HG03460 (cell line): ENCODE data around the gene SKIDA1.

Experiments used
- ATAC-seq: cut with Tn5 transposase; IDR thresholded peaks from one replicate; pipeline ENCODE4 v1.9.1; 2021; ENCODE audit not compliant: unreplicated experiment

Gene SKIDA1

DNA sequence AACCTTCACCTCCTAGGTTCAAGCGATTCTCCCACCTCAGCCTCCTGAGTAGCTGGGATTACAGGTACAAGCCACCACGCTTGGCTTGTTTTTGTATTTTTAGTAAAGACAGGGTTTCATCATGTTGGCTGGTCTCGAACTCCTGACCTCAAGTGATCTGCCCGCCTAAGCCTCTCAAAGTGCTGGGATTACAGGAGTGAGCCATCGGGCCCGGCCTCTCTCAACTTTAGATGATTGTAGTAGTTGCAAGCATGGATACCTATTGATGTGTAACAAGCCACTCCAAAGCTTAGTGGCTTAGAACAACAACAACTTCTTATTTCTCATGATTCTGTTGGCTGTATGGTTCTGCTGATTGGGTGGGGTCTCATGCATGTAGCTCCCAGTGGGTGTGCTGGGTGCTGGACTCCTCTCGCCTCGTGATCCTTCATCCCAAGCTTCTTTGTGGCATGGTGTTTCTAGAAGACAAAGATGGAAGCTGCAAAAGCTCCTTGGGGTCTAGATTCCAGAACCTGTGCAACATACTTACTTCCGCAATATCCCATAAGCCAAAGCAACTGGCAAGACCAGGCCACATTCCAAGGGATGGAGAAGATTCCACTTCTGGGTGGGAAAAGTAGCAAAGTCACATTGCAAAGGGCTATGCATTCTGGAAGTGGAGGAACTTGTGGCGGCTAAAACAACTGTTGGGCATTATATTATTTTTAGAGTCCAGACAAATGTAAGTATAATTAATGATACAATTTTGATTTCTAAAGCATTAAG lies 37.9 kb downstream of the SKIDA1 start:
- no peak for ATAC-seq

DNA sequence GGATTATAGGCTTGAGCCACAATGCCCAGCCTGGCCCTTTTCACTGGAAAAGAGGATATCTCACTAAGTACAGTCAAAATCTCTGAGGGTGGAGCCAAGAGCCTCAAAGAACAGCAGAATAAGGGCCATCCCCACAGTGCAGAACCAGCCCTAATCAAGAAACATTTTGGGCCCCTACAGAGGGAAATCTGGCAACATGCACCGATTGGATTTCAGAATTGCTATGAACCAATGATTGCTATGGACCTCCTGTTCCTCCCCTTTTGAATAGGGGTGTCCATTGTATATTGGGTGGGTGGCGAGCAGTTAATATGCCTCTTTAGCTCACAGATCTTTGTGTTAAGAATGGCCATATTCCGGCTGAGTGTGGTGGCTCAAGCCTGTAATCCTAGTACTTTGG lies 42.7 kb downstream of the SKIDA1 start:
- no peak for ATAC-seq

GRCh38 chr10:21481407-21481806 lies 44.1 kb downstream of the SKIDA1 start:
- no peak for ATAC-seq

- ATAC-seq, result no peak
Measured at GRCh38 chr10:21479570-21480315, 45.7 kb downstream of the SKIDA1 start.

GRCh38 chr10:21475393-21475792 lies 50.1 kb downstream of the SKIDA1 start:
- ATAC-seq, result no peak

GRCh38 chr10:21473541-21473940 lies 51.9 kb downstream of the SKIDA1 start:
- ATAC-seq, result no peak

- ATAC-seq, result no peak
Measured at GRCh38 chr10:21473135-21473534, 52.3 kb downstream of the SKIDA1 start.

DNA sequence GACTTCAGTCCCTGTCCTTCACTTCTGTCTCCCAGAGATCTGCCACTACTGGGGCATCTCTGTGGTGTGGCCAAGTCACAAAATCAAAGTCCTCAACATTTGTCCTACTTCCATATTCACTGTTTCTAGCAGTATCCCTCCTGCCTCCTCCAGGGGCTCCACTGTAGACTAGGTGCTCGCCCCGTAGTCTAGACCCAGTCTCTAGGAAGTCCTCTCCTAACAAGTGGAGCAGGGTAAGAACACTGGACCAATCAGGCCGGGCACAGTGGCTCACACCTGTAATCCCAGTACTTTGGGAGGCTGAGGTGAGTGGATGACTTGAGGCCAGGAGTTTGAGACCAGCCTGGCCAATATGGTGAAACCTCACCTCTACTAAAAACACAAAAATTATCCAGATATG lies 57.4 kb downstream of the SKIDA1 start:
- no peak for ATAC-seq

DNA sequence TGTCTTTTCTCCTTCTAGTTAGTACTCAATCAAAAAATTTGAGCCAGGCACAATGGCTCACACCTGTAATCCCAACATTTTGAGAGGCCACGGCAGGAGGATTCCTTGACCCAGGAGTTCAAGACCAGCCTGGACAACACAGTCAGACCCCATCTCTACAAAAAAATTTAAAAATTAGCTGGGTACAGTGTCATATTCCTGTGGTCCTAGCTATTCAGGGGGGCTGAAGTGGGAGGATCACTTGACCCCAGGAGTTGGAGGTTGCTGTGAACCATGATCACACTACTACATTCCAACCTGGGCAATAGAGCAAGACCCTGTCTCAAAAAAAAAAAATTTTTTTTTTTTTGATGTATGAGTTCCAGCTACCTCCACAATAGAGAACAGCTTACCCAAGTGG lies 57.8 kb downstream of the SKIDA1 start:
- ATAC-seq, result no peak

DNA sequence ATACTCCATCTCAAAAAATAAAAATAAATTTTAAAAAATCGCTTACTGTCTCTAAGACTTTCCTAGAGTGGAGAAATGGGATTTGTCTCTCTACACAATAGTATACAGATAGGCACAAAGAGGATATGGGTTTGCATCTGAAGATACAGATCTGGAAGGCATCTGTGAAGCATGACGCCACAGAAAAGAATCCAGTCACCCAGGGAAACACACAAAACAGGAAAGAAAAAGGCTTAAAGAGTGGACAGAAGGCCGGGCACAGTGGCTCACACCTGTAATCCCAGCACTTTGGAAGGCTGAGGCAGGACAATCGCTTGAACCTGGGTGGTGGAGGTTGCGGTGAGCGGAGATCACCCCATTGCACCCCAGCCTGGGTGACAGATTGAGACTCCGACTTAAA lies 61.3 kb downstream of the SKIDA1 start:
- no peak for ATAC-seq
